ENCODE results near the gene GP1BA.

The GP1BA gene

GRCh38 chr17:4973256-4974114 lies 41.4 kb downstream of the GP1BA start:
- no peak for TF ChIP-seq CTCF (IDR thresholded peaks at IDR 0.05; ENCODE audit: low read depth, low read length)
- no peak for DNase-seq (ENCODE audit: extremely low read depth, low read depth)

- no peak for TF ChIP-seq CTCF (IDR thresholded peaks at IDR 0.05; ENCODE audit: low read depth, low read length)
- no peak for DNase-seq (ENCODE audit: extremely low read depth, low read depth)
These were observed 42.1 kb downstream of the GP1BA start for GRCh38 chr17:4974115-4974670.

GRCh38 chr17:4978726-4979125 lies 46.6 kb downstream of the GP1BA start:
- DNase-seq (ENCODE audit: extremely low read depth, low read depth), result no peak
- TF ChIP-seq CTCF (IDR thresholded peaks at IDR 0.05; ENCODE audit: low read depth, low read length), result no peak

GRCh38 chr17:4980644-4981216 lies 48.7 kb downstream of the GP1BA start:
- DNase-seq (ENCODE audit: extremely low read depth, low read depth), result no peak
- TF ChIP-seq CTCF (IDR thresholded peaks at IDR 0.05; ENCODE audit: low read depth, low read length), result peak; percentile 62

GRCh38 chr17:4982305-4982704 lies 50.2 kb downstream of the GP1BA start:
- no peak for DNase-seq (ENCODE audit: extremely low read depth, low read depth)
- TF ChIP-seq CTCF (IDR thresholded peaks at IDR 0.05; ENCODE audit: low read depth, low read length), result no peak

Measured in AG09319 (cell line).